Pons (tissue), 1 donor: ENCODE measurements around the gene OXA1L.
A peak's percentile ranks its signal among the peaks of the same experiment; 100 is the strongest.
"Not testable (repeated sequence)": the region's sequence is repeated elsewhere in the genome, so short reads cannot be mapped to it uniquely, and the experiment has no call there.

Experiments used
- DNase-seq: peaks from one replicate; pipeline ENCODE4 v3.0.0-alpha.2; 2016; ENCODE audit warnings: low spot score

OXA1L gene

GRCh38 chr14:22769369-22769768, 2.9 kb downstream of the OXA1L start:
- DNase-seq = peak; percentile 28

DNA sequence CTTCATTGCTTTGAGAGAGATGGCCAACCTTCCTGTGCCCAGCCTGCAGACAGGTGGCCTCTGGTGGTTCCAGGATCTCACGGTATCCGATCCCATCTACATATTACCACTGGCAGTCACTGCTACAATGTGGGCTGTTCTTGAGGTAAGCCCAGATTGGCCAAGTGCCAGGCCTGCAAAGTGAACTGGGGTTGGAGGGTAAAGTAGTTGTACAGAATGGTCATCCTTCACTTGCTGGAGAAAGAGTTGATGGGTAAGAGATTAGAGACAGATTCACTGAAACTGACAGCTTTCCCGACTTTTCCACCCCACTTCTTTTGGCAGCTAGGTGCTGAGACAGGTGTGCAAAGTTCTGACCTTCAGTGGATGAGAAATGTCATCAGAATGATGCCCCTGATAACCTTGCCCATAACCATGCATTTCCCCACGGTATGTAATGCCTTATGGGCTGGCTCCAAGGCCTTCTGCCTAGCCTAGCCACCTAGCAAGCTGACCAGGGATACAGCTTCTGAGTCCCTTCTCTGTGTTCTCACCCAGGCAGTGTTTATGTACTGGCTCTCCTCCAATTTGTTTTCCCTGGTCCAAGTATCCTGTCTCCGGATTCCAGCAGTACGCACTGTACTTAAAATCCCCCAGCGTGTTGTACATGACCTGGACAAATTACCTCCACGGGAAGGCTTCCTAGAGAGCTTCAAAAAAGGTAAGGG, 4.1 kb downstream of the OXA1L start:
- DNase-seq = no peak

DNA sequence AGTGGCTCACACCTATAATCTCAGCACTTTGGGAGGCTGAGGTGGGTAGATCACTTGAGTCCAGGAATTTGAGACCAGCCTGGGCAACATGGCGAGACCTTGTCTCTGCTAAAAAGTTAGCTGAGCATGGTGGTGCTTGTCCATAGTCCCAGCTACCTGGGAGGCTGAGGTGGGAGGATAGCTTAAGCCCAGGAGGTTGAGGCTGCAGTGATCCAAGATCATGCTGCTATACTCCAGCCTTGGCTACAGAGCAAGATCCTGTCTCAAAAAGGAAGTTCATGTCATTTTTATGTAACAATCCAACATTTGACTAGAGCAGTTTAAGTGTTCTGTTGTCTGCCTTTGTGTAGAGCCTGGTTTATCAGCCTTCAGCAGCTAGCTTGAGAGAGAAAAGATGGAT, 6.2 kb downstream of the OXA1L start:
- no peak for DNase-seq

DNA sequence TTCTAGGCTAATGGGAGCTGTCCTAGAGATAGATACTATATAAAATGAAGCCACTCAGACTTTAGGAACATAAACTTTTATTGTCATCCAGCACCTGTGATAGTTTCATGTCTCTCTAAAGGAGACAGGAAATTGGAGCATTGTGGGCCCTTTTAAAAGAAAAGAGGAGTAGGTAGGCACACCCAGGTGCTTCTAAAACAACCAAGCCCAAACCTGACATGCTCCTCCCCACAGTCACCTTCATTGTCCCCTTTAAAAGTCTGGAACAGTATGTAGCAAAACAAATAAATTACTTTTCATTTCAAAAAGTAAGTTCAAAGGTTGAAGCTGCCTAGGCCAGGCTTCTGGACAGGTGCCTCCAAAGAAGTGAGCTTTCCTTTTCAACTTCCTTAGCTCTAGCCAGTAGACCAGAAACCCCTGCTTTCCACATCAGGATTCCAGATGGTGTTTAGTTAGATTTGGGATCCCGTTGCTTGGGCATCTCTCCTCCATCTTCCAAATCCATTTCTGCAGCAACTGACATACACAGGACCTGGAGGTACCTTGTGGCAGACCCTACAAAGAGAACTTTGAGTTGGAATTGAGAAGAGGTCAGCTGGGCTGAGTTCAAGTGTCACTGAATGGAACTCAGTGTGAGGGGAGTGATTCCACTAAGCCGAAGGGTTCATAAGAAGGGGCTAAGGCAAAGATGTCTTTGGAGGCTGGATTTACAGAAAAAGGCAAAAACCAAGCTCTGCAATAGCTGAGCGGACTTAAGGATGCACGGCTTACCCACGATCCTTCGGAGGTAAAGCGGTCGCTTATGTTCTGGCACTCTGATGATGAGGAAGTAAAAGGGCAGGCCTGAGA, 6.9 kb downstream of the OXA1L start:
- DNase-seq = no peak

DNA sequence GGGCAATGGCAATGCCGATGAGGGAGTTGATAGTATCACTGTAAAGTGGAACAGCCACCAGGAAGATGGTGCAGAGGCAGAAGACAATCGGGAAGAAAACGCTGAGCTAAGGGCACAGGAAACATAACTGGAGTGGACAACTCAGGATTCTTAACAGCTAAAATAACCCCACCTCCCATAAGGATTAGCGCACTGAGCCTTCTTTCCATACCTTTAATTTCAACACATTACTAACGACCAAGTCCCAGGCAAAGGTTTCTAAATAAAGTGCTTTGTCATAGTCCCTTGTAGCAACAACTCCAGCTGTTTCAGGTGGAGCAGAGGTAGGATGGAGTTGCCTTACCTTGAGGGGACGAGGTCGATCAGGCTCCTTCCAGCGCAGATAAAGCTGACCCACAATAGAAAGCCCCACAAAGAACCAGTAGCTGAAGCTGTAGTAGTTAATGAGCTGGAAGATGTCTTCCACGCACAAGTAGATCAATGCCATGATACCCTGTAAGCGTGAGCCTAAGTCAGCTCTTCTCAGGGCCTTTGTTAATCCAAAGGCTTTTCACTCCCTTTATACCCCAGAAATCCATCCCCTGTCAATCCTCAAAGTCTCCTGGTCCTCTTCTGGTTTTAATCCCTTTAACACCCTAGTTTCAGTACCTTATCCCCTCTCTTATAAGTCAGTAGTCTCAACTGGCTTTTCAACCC, 7.7 kb downstream of the OXA1L start:
- DNase-seq = no peak

DNA sequence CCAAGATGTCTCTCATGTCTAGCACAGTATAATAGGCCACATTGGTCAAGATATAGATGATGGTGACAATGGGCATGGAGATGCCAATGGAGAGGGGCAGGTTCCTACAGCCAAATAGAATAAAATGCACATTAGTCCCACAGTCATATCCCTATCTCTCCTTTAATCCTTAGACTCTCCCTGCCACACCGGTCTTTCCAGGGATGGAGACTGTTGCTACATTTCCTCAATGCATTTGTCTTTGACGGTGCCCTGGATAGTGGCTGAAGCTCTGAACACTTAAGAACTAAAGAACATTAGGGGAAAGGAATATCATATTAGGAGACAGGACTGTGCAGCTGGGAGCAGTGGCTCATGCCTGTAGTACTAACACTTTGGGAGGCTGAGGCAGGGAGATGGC, 9.7 kb downstream of the OXA1L start:
- no peak for DNase-seq

DNA sequence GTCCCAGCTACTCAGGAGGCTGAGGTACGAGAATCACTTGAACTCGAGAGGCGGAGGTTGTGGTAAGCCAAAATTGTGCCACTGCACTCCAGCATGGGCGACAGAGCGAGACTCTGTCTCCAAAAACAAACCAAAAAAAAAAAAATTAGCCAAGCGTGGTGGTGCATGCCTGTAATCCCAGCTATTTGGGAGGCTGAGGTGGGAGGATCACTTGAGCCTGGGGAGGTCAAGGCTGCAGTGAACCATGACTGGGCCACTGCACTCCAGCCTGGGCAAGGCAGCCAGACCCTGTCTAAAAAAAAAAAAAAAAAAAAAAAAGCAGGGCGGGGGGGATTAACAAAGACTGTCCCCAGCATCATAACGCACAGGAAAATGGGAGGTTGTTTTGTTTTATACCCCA, 10.4 kb downstream of the OXA1L start:
- DNase-seq = not testable (repeated sequence)

- no peak for DNase-seq
These were observed 11.6 kb downstream of the OXA1L start for GRCh38 chr14:22778084-22778483.

- no peak for DNase-seq
These were observed 13.7 kb downstream of the OXA1L start for GRCh38 chr14:22780105-22780679.

DNA sequence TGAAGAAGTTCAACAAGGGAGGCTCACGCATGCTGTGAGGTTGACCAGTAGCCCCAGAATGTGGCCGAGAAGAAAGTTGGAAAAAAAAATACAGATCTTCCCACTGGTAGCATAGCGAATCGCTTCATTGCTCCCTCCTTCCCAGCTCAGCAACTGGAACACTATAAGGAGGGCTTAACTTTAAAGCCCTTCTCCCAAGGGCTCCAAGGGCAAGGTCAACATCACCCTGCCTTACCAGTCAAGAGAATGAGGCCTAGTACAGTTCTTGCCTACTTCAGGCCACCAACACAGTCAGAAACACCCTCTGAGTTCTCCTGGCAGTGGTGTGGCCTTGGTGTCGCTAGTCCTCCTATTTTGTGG, 14.4 kb downstream of the OXA1L start:
- no peak for DNase-seq

GRCh38 chr14:22781301-22781991, 15.0 kb downstream of the OXA1L start:
- no peak for DNase-seq

DNA sequence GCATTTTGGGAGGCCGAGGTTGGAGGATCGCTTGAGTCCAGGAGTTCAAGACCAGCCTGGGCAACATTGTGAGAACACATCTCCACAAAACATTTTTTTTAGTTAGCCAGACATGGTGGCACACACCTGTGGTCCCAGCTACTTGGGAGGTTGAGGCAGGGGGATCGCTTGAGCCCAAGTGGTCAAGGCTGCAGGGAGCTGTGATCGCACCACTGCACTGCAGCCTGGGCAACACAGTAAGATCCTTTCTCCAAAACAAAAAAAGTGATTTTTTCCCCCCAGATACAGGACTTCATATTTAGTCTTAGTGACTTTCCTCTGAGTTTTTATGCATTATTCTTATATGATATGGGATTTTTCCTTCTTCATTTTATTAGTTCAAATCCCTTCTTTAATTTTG, 20.2 kb downstream of the OXA1L start:
- DNase-seq = no peak

GRCh38 chr14:22791301-22791700, 24.8 kb downstream of the OXA1L start:
- DNase-seq = no peak

- DNase-seq = no peak
These were observed 25.7 kb downstream of the OXA1L start for GRCh38 chr14:22792158-22792557.

- not testable (repeated sequence) for DNase-seq
These were observed 27.1 kb downstream of the OXA1L start for GRCh38 chr14:22793550-22793949.

GRCh38 chr14:22793976-22794375, 27.5 kb downstream of the OXA1L start:
- no peak for DNase-seq

GRCh38 chr14:22794551-22794951, 28.1 kb downstream of the OXA1L start:
- DNase-seq = no peak

DNA sequence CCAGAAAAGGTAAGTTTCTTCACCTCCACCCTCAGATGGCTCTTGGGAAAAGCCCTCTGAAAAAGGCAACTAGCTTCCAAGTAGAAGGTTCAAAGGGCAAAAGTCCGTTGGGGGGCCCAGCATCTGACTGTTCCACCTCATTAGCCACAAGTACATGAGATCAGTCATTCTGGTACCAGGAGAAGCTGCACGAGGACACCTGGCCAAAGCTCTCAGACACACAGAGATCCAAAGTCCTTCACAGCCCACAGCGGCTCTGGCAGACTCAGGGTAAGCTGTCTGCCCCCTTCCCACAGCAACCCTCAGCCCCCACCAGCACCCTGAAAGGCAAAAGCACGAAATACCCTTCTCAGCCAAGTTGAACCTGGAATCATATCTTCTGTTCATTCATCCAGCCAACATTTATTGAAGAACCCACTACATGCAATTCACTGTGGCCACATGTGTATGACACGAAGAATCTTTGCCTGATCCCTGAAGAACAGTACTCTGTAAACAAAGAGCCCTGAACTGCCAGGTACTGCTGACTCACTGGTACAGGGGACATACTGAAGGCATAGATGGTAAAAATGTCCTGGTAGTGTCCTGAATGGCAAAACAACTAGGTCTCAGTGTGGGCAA, 29.7 kb downstream of the OXA1L start:
- DNase-seq = no peak

GRCh38 chr14:22797017-22797917, 30.8 kb downstream of the OXA1L start:
- DNase-seq = no peak

DNA sequence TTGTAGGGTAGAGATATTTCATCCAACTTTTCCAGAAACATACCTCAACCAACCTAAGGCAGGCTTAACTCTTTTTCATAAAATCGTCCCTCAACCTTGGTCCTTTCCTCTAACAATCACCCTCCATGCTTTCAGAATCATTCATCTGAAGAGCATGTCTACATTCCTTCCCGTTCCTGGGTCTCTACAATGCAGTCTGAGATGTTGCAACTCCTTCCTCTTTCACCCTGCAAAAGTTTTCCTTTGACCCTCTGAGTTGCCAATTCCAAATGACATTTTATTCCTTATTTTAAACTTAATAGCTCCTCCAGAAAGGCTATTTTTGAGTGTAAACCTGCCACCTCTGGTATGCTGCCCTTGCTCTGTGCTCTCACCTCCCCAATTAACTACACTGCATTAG, 32.0 kb downstream of the OXA1L start:
- DNase-seq = no peak
